HEK293 (cell line): ENCODE results near the gene PLP2.

Experiments
- CTCF ChIA-PET: fragments of 350-600 bp; formaldehyde crosslinking; extraction: SDS; loops from one replicate; lab custom pipeline; 2021; ENCODE audit warnings: antibody characterized with exemption; lab: Yijun Ruan, JAX
- POLR2A ChIA-PET: fragments of 300-600 bp; formaldehyde crosslinking; extraction: SDS; loops from one replicate; lab custom pipeline; 2020; ENCODE audit warnings: antibody characterized with exemption, inconsistent platforms; lab: Yijun Ruan, JAX
- H3K27ac ChIP-seq: fragments of 200-500 bp; sonication (Bioruptor generic); 2 replicates; pipeline ENCODE4 v1.5.1; 2014; ENCODE audit warnings: low read depth, low read length, control low read depth, inconsistent platforms; ENCODE audit errors: extremely low read depth
- H3K36me3 ChIP-seq, 2 experiments: fragments of 200-500 bp in 1 of 2; sonication (Bioruptor generic) in 1 of 2; 1 replicate in 1 of 2; 2 replicates in 1 of 2; pipeline ENCODE4 v1.5.1; 2014 to 2017; ENCODE audit warnings: inconsistent platforms in 2 of 2, low read length in 2 of 2; ENCODE audit not compliant: control insufficient read depth in 2 of 2, insufficient read depth in 1 of 2
- H3K4me1 ChIP-seq: fragments of 200-500 bp; sonication (Bioruptor generic); 2 replicates; pipeline ENCODE4 v1.5.1; 2014; ENCODE audit warnings: mild to moderate bottlenecking, low read length, inconsistent platforms; ENCODE audit not compliant: control insufficient read depth, insufficient read depth
- H3K4me3 ChIP-seq: 2 replicates; pipeline ENCODE4 v1.5.1; 2011; ENCODE audit warnings: low read depth, mild to moderate bottlenecking, control low read depth, low read length, moderate library complexity
- H3K9me3 ChIP-seq: fragments of 200-500 bp; sonication (Bioruptor generic); 2 replicates; pipeline ENCODE4 v1.5.1; 2014; ENCODE audit warnings: low read depth, low read length, inconsistent platforms; ENCODE audit not compliant: control insufficient read depth, insufficient read depth
- GLI2 ChIP-seq: fragments of 450-650 bp; formaldehyde crosslinking; IDR thresholded peaks from 2 replicates; pipeline ENCODE4; 2017; ENCODE audit warnings: missing biosample characterization, missing genetic modification characterization, low read depth, borderline replicate concordance
- KLF10 ChIP-seq: fragments of 450-650 bp; IDR thresholded peaks from 2 replicates; pipeline ENCODE4 v1.5.1; 2018; ENCODE audit warnings: missing biosample characterization, mild to moderate bottlenecking, missing genetic modification characterization
- MZF1 ChIP-seq: fragments of 450-650 bp; formaldehyde crosslinking; IDR thresholded peaks from 2 replicates; pipeline ENCODE4 v1.5.1; 2017; ENCODE audit warnings: missing biosample characterization, missing genetic modification characterization, borderline replicate concordance
- SALL2 ChIP-seq: fragments of 450-650 bp; formaldehyde crosslinking; IDR thresholded peaks from 2 replicates; pipeline ENCODE4 v1.5.0; 2017; ENCODE audit warnings: missing biosample characterization, mild to moderate bottlenecking, missing genetic modification characterization, borderline replicate concordance
- SP7 ChIP-seq: fragments of 450-650 bp; formaldehyde crosslinking; IDR thresholded peaks from 2 replicates; pipeline ENCODE4 v1.5.1; 2016; ENCODE audit warnings: missing biosample characterization, missing genetic modification characterization
- ZBTB20 ChIP-seq: fragments of 450-650 bp; formaldehyde crosslinking; IDR thresholded peaks from 2 replicates; pipeline ENCODE4 v1.5.1; 2016; ENCODE audit warnings: missing biosample characterization, missing genetic modification characterization
- ZEB2 ChIP-seq: fragments of 450-650 bp; formaldehyde crosslinking; IDR thresholded peaks from 2 replicates; pipeline ENCODE4 v1.5.1; 2016; ENCODE audit warnings: missing biosample characterization, missing genetic modification characterization
- ZIC2 ChIP-seq: fragments of 450-650 bp; formaldehyde crosslinking; IDR thresholded peaks from 2 replicates; pipeline ENCODE4 v1.5.1; 2016; ENCODE audit warnings: missing biosample characterization, missing genetic modification characterization
- ZNF138 ChIP-seq: fragments of 450-650 bp; formaldehyde crosslinking; IDR thresholded peaks from 2 replicates; pipeline ENCODE4 v1.5.1; 2016; ENCODE audit warnings: missing biosample characterization, missing genetic modification characterization, borderline replicate concordance
- ZNF140 ChIP-seq: fragments of 450-650 bp; formaldehyde crosslinking; IDR thresholded peaks from 2 replicates; pipeline ENCODE4 v1.5.1; 2016; ENCODE audit warnings: missing biosample characterization, missing genetic modification characterization
- ZNF175 ChIP-seq: fragments of 450-650 bp; formaldehyde crosslinking; IDR thresholded peaks from 2 replicates; pipeline ENCODE4 v1.5.1; 2016; ENCODE audit warnings: missing biosample characterization, missing genetic modification characterization
- ZNF292 ChIP-seq: fragments of 450-650 bp; formaldehyde crosslinking; IDR thresholded peaks from 2 replicates; pipeline ENCODE4 v1.5.1; 2016; ENCODE audit warnings: low read depth, missing biosample characterization, missing genetic modification characterization, borderline replicate concordance
- ZNF341 ChIP-seq: fragments of 450-650 bp; formaldehyde crosslinking; IDR thresholded peaks from 2 replicates; pipeline ENCODE4; 2016; ENCODE audit warnings: low read depth, missing biosample characterization, missing genetic modification characterization
- ZNF398 ChIP-seq: fragments of 450-650 bp; formaldehyde crosslinking; IDR thresholded peaks from 2 replicates; pipeline ENCODE4 v1.5.1; 2017; ENCODE audit warnings: missing biosample characterization, missing genetic modification characterization
- ZNF560 ChIP-seq: fragments of 450-650 bp; formaldehyde crosslinking; IDR thresholded peaks from 2 replicates; pipeline ENCODE4 v1.5.1; 2017; ENCODE audit warnings: missing biosample characterization, missing genetic modification characterization, borderline replicate concordance
- ZNF600 ChIP-seq: fragments of 450-650 bp; formaldehyde crosslinking; IDR thresholded peaks from 2 replicates; pipeline ENCODE4 v1.5.1; 2016; ENCODE audit warnings: missing biosample characterization, missing genetic modification characterization
- ZNF629 ChIP-seq: fragments of 450-650 bp; formaldehyde crosslinking; IDR thresholded peaks from 2 replicates; pipeline ENCODE4 v1.5.1; 2017; ENCODE audit warnings: missing biosample characterization, missing genetic modification characterization
- TF ChIP-seq, protein P1 (sequence below): fragments of 450-650 bp; formaldehyde crosslinking; IDR thresholded peaks from 2 replicates; pipeline ENCODE4 v1.5.1; 2016; ENCODE audit warnings: missing biosample characterization, missing genetic modification characterization
- TF ChIP-seq, protein P2 (sequence below): fragments of 450-650 bp; formaldehyde crosslinking; IDR thresholded peaks from 2 replicates; pipeline ENCODE4 v1.5.1; 2016; ENCODE audit warnings: missing biosample characterization, missing genetic modification characterization

Gene PLP2

GRCh38 chrX:49199315-49199595, 27.6 kb downstream of the PLP2 start:
- CTCF ChIA-PET: no interaction called here
- POLR2A ChIA-PET: interaction anchor here (1.0 kb wide), 1 partner anchor 8 kb away, joined by 4 read pairs; no protein-coding TSS in a partner anchor
- no peak overlapping the region for H3K27ac ChIP-seq
- no peak overlapping the region for H3K4me3 ChIP-seq
- H3K9me3 ChIP-seq: no peaks in the 10 kb centered on the region
- H3K36me3 ChIP-seq: no peaks in the 10 kb centered on the region
- no peaks in the 10 kb centered on the region for H3K4me1 ChIP-seq
- TF ChIP-seq ZNF398 (tag by site-specific recombination) (peak; percentile 58), ZNF175 (no peak), ZBTB20 (tag by site-specific recombination) (no peak), ZEB2 (0 out of 2 replicates have a peak, but pooled peaks have one; percentile 18), ZNF341 (tag by site-specific recombination) (no peak), ZNF629 (tag by site-specific recombination) (0 out of 2 replicates have a peak, but pooled peaks have one; percentile 5), SALL2 (tag by site-specific recombination) (no peak), ZIC2 (no peak), KLF10 (tag by site-specific recombination) (no peak), ZNF138 (tag by site-specific recombination) (no peak), ZNF140 (tag by site-specific recombination) (no peak), ZNF560 (no peak), GLI2 (tag by site-specific recombination) (no peak), SP7 (no peak), MZF1 (tag by site-specific recombination) (no peak), ZNF292 (tag by site-specific recombination) (no peak), ZNF600 (tag by site-specific recombination) (0 out of 2 replicates have a peak, but pooled peaks have one; percentile 11)
- TF ChIP-seq, protein P1, sequence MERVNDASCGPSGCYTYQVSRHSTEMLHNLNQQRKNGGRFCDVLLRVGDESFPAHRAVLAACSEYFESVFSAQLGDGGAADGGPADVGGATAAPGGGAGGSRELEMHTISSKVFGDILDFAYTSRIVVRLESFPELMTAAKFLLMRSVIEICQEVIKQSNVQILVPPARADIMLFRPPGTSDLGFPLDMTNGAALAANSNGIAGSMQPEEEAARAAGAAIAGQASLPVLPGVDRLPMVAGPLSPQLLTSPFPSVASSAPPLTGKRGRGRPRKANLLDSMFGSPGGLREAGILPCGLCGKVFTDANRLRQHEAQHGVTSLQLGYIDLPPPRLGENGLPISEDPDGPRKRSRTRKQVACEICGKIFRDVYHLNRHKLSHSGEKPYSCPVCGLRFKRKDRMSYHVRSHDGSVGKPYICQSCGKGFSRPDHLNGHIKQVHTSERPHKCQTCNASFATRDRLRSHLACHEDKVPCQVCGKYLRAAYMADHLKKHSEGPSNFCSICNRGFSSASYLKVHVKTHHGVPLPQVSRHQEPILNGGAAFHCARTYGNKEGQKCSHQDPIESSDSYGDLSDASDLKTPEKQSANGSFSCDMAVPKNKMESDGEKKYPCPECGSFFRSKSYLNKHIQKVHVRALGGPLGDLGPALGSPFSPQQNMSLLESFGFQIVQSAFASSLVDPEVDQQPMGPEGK (tag by site-specific recombination): no peak; the same call in 1 of the 2 replicates
- TF ChIP-seq, protein P2, sequence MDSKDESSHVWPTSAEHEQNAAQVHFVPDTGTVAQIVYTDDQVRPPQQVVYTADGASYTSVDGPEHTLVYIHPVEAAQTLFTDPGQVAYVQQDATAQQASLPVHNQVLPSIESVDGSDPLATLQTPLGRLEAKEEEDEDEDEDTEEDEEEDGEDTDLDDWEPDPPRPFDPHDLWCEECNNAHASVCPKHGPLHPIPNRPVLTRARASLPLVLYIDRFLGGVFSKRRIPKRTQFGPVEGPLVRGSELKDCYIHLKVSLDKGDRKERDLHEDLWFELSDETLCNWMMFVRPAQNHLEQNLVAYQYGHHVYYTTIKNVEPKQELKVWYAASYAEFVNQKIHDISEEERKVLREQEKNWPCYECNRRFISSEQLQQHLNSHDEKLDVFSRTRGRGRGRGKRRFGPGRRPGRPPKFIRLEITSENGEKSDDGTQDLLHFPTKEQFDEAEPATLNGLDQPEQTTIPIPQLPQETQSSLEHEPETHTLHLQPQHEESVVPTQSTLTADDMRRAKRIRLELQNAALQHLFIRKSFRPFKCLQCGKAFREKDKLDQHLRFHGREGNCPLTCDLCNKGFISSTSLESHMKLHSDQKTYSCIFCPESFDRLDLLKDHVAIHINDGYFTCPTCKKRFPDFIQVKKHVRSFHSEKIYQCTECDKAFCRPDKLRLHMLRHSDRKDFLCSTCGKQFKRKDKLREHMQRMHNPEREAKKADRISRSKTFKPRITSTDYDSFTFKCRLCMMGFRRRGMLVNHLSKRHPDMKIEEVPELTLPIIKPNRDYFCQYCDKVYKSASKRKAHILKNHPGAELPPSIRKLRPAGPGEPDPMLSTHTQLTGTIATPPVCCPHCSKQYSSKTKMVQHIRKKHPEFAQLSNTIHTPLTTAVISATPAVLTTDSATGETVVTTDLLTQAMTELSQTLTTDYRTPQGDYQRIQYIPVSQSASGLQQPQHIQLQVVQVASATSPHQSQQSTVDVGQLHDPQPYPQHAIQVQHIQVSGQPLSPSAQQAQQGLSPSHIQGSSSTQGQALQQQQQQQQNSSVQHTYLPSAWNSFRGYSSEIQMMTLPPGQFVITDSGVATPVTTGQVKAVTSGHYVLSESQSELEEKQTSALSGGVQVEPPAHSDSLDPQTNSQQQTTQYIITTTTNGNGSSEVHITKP (tag by site-specific recombination): no peak
